ENCODE data around the gene SETD5.

SETD5 gene

DNA sequence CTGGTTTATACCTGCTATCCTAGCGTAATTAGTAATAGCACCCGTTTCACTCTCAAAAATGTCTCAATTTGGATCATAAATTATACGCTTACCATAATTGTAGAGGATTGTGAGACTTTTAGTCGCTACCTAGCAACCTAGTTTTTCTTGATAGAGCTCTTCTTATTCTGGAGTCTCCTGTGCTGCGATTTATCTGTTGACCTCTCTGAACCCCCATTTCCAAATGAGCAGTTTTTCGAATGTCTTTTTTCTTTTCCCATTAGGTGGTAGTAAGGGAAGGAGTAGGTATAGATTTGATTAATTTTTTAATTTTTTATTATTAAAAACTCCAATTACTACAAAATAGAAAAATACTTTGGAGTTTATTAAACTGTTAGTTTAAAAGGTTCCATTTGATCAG is 10.6 kb downstream of the SETD5 start:
- DNase-seq (ENCODE audit: low read depth) = no peak
- no peak overlapping the region for H3K4me3 ChIP-seq (ENCODE audit: control insufficient read depth, low read depth, low read length)
- TF ChIP-seq, protein P1, sequence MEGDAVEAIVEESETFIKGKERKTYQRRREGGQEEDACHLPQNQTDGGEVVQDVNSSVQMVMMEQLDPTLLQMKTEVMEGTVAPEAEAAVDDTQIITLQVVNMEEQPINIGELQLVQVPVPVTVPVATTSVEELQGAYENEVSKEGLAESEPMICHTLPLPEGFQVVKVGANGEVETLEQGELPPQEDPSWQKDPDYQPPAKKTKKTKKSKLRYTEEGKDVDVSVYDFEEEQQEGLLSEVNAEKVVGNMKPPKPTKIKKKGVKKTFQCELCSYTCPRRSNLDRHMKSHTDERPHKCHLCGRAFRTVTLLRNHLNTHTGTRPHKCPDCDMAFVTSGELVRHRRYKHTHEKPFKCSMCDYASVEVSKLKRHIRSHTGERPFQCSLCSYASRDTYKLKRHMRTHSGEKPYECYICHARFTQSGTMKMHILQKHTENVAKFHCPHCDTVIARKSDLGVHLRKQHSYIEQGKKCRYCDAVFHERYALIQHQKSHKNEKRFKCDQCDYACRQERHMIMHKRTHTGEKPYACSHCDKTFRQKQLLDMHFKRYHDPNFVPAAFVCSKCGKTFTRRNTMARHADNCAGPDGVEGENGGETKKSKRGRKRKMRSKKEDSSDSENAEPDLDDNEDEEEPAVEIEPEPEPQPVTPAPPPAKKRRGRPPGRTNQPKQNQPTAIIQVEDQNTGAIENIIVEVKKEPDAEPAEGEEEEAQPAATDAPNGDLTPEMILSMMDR (IDR thresholded peaks at IDR 0.05; ENCODE audit: control insufficient read depth, insufficient read depth, low read depth, low read length, missing control alignments) = no peak

GRCh38 chr3:9408546-9408945 is 11.1 kb downstream of the SETD5 start:
- no peak for DNase-seq (ENCODE audit: low read depth)

DNA sequence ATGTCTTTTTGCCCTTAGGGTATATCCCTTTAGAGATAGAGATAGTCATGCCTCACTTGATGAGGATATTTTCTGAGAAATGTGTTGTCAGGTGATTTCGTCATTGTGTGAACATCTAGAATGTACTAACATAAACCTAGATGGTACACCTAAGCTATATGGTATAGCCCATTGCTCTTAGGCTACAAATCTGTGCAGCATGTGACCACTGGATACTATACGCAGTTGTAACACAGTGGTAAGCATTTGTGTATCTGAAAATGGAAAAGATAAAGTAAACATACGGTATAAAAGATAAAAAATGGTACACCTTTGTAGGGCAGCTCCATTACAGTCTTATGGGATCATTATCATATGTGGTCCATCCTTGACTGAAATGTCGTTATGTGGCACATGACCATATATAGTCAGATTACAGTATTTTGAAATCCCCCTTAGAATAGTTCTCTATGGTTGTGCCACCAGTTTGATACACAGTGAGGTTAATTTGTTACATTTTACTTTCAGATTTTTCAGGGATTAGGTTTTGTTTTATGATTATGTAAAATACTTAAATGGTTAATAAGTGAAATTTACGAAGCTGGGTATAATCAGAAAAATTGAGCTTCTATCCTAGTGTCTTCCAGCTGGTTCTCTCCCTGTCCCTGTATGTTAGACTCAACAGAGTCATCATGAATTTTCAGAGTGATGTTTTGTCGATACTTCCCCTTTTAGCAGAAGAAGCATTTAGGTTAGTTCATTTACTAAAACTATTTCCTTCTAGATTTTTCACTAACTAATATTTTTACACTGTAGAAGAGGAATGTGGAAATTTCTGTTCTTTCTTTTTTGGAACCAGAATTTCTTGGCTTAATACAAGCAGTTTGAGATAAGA is 12.8 kb downstream of the SETD5 start:
- no peak overlapping the region for H3K4me3 ChIP-seq (ENCODE audit: control insufficient read depth, low read depth, low read length)
- TF ChIP-seq, protein P1 (IDR thresholded peaks at IDR 0.05; ENCODE audit: control insufficient read depth, insufficient read depth, low read depth, low read length, missing control alignments) = no peak
- no peak for DNase-seq (ENCODE audit: low read depth)

More at GRCh38 chr3:9408546-9408945, 11.1 kb downstream of the SETD5 start:
- TF ChIP-seq, protein P1 (IDR thresholded peaks at IDR 0.05; ENCODE audit: control insufficient read depth, insufficient read depth, low read depth, low read length, missing control alignments) = no peak
- no peak overlapping the region for H3K4me3 ChIP-seq (ENCODE audit: control insufficient read depth, low read depth, low read length)

GRCh38 chr3:9411302-9411701 is 13.9 kb downstream of the SETD5 start:
- DNase-seq (ENCODE audit: low read depth) = no peak
- TF ChIP-seq, protein P1 (IDR thresholded peaks at IDR 0.05; ENCODE audit: control insufficient read depth, insufficient read depth, low read depth, low read length, missing control alignments) = no peak
- H3K4me3 ChIP-seq (ENCODE audit: control insufficient read depth, low read depth, low read length) = no peak overlapping the region

DNA sequence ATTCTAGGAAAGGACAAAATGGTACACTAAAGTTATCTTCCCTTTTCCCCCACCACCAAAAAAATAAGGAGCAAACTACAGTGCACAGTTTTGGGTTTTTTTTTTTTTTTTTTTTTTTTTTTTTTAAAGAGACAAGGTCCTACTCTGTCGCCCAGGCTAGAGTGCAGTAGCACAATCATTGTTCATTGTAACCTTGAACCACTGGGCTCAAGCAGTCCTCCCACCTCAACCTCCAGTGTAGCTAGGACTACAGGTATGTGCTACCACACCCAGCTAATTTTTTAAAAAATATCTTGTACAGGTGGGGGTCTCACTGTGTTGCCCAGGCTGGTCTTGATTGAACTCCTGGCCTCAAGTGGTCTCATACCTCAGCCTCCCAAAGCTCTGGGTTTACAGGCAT is 14.9 kb downstream of the SETD5 start:
- DNase-seq (ENCODE audit: low read depth) = no peak
- no peak overlapping the region for H3K4me3 ChIP-seq (ENCODE audit: control insufficient read depth, low read depth, low read length)
- TF ChIP-seq, protein P1 (IDR thresholded peaks at IDR 0.05; ENCODE audit: control insufficient read depth, insufficient read depth, low read depth, low read length, missing control alignments) = no peak

- TF ChIP-seq, protein P1 (IDR thresholded peaks at IDR 0.05; ENCODE audit: control insufficient read depth, insufficient read depth, low read depth, low read length, missing control alignments) = no peak
- H3K4me3 ChIP-seq (ENCODE audit: control insufficient read depth, low read depth, low read length) = no peak overlapping the region
- no peak for DNase-seq (ENCODE audit: low read depth)
These were observed 17.4 kb downstream of the SETD5 start for GRCh38 chr3:9414826-9415225.
